ENCODE measurements around the gene FTCD.
"Not testable (repeated sequence)": the region's sequence is repeated elsewhere in the genome, so short reads cannot be mapped to it uniquely, and the experiment has no call there.

The FTCD gene

DNA sequence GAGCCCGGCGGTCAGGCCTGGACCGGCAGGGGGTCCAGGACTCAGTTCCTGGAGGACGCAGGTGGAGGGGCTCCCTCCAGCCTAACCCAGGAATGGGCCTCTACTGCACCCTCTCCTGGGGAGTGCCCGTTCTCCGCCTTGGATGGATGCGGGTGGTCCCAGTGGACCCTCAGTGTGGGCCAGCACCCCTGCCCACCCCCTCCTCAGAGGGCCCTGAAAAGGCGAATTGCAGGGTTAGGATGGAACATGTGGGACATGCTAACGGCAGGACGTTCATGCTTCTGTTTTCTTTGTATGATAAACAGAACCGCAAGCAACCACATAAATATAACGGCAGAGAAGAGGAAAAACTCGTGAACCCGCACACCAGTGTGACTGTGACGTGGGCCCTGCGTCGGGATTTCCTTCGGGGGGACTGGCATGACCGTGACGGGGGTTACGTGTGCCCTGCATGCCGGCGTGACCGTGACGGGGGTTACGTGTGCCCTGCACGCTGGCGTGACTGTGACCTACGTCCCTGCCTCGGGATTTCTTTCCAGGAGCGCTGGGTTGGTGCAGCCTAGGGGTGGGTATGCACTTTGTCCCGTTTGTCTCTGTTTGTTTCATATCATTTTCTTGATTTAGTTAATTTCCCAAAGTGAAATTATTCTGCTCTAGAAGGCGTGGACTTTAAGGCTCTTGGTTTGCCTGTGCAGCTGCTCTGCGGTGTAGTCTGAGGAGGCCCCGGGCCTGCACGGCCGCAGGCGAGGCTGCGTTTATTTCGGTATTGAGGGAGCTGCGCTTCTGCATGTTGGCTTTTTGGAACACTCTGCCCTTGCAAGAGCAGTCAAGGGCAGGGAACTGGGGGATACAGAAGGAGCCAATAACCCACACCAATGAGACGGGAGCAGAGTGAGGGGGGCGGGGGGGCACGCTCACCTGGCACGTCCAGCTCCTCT lies 3.1 kb downstream of the FTCD start:
- DNase-seq = no peak

DNA sequence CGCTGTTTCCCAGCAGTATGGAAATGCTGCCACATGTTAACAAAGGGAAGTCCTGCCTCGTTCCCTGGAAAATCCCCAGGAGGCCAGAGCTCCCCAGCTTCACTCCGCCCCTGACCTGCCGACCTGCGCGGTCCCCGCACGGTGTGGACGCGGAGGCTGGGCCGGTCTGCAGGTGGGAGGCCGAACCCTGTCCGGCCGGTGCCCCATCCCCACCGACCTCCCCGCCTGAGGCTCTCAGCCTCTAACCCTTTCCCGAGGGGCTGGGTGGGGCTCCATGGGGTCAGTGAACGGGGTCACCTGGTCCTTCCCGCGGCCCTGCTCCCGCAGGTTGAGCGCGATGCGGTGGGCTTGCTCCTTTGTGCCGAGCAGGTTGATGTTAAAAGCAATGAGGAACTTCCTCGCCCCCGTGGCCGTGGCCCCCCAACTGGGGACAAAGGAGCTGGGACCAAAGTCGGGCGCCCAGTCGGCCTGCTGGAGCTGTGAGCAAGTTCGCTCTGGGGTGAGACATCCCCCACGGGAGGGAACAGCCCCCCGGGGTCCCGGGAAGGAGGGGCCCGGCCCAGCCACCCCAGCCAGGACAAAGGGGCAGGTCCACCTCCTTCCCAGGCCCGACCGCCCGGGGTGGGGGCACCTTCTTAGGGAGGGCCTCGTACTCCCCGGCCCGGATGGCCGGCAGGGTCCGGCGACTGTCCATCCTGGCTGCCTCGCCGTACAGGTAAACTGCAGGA lies 4.0 kb downstream of the FTCD start:
- no peak for DNase-seq

DNA sequence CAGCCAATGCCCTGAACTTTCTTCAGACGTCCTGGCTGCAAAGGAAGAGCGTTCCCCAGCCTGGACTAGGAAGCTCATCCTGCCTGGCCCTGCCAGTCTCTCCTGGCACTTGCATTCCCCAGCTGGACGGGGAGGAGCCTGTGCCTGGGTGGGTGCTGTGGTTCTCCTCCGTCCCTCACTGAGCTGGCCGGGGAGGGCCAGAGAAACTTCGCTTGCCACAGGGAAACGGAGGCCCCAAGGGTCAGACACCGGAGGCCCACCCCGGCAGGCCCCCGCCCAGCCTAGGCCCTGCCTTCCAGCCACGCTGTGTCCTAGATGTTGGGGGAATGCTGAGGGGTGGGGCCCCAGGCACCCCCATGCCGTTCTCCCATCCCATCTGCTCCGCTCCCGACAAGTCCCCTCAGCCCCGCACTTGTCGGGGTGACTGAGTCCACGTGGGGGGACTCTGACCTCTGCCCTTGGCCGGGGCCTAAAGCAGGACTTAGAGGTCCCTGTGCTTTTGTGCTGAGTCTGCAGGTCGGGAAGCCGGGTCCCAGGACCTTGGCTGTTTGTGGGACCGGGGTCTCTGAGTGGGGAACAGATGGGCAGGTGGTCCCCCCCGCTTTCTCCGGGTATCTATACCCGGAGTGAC lies 4.8 kb downstream of the FTCD start:
- DNase-seq = no peak

DNA sequence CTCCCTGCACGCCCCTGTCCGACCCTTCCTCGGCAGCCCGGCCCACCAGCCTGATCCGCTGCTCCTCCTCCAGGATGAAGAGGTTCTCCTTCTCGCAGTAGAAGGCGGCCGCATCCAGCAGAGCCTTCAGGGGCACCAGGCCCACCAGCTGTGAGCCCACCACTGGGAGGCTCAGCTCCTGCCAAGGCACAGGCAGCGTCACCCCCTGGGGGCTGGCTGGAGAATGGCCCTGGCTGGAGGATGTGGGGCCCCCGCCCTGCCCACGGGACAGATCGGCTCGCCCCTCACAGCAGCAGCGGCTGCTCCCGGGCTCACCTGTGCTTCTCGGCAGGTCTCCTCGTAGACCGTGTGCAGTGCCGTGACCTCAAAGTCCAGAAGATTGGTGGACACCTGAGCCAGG lies 5.3 kb downstream of the FTCD start:
- no peak for DNase-seq

DNA sequence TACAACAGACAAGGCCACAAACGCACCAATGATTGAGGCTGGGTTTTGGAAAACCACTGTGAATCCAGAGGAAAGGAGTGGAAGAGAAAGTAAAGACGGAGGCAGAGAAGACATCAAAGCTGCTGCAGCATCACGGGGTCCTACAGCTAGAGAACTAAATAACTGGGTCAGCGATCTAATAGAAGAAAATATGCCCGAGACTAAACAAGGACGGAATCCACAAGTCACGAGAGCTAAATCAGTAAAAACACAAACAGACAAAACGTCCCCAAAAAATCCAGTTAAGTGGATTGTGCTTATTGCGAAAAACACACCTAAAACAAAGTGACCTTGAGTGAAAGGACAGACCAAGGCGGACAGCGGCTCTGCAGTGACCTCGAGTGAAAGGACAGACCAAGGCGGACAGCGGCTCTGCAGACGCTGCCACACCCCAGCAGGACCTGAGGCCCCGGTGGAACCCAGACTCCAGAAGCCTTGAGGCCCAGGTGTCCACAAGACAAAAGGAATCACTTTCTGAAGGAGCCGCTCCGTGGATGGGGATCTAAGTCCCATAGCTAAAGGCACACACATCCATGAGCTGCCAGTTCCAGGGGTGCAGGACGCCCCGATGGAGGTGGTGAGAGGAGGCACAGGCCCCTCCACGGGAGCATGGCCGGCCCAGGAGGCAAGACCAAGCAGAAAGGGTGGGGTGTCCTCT lies 6.0 kb downstream of the FTCD start:
- DNase-seq = no peak

DNA sequence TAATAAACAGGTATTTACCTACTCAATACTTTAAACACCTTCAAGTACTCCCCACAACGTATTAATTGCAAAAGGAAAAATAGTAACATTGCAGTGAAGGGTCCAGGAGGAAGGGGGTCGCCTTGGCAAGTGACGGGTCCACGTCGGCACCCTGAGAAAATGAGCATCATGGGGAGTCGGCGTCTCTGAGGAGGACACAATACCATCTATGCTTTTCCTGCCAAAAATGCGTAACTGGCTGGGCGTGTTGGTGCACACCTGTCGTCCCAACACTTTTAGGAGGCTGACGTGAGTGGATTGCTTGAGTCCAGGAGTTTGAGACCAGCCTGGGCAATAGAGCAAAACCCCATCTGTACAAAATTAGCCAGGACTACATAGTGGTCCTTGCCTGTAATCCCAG lies 7.3 kb downstream of the FTCD start:
- no peak for DNase-seq

DNA sequence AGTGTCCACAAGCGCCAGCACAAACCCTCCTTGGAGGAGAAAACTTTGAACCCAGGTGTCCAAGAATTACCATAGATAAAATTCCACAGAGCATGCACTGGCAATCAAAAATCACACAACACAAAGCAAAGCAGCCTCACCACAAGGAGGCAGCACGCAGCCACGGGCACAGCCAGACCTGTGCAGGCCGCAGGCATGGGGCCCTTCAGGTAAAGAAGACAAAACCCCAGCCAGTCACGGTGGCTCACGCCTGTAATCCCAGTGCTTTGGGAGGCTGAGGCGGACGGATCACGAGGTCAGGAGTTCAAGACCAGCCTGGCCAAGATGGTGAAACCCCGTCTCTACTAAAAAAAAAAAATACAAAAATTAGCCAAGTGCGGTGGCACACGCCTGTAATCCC lies 8.0 kb downstream of the FTCD start:
- DNase-seq = peak; percentile 41

DNA sequence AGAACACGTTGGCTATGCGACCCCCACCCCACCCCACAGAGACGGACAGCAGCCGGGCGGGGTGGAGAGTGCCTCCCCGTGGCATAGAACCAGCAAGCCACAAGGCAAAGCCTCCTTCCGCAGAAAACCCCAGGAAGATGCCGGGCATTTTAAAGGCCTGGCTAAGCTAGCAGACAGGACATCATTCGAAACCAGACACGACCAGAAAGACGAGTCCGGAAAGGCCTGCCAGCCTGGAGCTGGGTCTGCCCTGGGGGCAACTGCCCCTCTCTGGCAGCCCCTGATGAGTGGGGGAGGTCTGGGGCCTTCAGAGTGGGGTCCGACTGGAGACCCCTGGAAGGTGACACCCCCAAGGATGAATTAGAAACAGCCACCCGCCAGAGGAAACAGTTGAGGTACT lies 8.5 kb downstream of the FTCD start:
- DNase-seq = no peak

DNA sequence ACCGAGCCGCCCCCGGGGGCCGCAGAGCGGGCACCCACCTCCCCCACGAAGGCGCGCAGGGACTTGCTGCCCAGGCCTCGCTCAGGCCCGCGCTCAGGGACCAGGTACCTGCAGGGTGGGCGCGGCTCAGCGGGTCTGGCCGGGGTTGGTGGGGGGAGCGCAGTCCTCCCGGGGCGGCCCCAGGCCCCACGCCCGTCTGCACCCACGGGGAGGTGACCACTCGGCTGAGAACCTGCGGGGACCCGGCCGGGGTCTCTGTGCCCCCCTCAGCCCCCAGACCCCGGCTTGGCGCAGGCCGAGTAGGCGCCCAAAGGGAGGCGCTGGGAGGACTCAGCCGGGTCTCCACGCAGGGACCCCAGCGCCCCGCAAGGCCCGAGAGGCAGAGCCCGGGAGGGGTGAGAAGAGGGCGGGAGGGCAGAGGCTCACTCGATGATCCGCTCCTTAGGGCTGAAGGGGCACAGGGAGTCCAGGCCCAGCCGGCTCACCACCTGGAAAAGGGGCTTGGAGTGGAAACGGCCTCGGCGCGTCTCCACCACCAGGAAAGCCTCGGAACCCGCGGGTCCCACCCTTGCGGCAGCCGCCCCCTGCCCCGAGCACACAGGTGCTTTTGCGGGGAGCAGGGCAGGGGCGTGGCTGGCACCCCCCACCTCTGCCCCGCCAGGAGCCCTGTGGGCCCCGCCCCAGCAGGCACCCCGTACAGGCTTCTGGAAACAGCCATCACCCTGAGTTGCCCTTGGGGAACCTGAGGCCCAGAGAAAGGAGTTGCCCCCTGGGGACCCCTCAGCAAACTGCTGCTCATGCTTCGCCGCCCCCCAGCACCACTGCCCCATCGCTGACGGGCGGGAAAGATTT lies 9.3 kb downstream of the FTCD start:
- no peak for DNase-seq

DNA sequence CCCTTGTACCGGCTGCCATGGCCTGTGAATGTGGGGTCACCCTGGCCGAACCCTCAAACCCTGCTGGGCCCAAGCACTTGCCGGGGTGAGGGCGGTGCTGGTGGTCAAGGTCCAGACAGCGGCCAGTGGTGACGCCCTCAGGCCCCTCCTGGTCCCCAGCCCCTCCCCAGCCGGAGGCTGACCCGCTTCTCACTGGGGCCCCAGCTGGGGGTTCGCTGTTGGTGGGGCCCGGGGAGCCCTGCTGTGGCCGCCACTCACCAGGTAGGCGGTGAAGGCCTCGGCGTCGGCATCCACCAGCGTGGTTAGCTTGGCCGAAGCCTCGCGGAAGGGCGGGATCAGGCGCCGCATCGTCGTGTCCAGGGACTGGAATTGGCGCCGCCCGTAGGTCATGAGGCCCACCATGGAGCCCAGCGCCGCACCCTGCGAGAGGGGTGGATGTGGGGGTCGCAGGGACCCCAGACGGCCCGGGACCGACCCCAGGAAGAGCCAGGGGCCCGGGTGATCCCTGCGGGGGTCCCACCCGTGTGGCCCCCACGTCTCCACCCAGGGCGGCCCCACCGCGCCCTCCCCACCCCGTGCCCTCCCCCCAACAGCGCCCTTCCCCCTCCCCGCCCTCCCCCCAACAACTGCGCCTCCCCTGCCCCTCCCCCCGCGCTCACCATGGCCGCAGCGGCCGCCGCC lies 10.1 kb downstream of the FTCD start:
- no peak for DNase-seq

DNA sequence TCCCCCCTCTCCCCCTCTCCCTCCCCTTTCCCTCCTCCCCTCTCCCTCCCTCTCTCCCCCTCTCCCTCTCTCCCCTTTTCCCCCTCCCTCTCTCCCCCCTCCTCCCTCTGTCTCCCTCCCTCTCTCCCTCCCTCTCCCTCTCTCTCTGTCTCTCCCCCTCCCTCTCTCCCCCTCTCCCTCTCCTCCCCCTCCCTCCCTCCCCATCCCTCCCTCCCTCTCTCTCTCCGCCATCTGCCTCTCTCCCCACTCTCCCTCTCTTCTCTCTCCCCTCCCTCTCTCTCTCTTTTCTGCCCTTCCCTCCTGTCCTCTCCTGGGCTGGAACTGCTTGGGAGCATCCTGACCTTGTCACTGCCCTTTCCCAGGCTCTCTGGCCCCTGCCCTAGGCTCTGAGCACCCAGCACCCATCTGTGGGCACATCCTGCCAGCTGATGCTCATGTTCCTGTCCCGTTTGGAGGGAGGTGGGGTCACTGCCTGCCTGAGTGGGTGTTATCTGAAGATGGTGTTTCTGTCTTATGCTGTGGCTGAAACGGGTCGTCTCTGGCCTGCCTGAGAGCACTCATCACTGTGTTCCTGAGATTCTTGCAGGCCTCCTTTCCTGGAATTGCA lies 10.8 kb downstream of the FTCD start:
- no peak for DNase-seq

DNA sequence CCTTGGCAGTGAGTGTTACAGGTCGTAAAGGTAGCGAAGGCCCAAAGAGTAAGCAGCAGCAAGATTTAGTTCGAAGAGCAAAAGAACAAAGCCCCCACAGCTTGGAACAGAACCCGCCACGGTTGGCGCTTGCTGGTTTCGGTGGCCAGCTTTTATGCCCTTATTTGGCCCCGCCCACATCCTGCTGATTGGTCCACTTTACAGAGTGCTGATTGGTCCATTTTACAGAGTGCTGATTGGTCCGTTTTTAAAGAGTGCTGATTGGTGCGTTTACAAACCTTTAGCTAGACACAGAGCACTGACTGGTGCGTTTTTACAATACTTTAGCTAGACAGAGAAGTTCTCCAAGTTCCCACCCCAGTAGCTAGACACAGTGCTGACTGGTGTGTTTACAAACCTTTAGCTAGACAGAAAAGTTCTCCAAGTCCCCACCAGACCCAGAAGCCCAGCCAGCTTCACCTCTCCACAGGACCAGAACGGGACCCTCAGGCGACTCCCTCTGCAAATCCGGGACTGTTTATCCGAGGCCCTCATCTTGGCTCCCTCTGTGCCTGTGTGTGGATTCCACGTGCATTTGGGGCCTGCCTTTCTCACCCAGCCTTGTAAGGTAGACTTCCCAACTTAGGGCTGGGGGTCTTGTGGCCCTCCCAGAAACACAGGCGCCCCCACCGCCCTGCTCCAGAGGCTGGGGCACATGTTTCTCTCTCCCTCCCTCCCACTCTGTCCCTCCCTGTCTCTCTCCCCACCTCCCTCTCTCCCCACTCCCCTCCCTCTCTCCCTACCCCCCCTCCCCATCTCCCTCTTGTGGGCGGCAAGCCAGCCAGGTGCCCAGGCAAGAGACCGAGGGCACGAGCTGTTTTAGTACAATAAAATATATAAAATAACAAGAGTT lies 12.6 kb downstream of the FTCD start:
- DNase-seq = no peak

DNA sequence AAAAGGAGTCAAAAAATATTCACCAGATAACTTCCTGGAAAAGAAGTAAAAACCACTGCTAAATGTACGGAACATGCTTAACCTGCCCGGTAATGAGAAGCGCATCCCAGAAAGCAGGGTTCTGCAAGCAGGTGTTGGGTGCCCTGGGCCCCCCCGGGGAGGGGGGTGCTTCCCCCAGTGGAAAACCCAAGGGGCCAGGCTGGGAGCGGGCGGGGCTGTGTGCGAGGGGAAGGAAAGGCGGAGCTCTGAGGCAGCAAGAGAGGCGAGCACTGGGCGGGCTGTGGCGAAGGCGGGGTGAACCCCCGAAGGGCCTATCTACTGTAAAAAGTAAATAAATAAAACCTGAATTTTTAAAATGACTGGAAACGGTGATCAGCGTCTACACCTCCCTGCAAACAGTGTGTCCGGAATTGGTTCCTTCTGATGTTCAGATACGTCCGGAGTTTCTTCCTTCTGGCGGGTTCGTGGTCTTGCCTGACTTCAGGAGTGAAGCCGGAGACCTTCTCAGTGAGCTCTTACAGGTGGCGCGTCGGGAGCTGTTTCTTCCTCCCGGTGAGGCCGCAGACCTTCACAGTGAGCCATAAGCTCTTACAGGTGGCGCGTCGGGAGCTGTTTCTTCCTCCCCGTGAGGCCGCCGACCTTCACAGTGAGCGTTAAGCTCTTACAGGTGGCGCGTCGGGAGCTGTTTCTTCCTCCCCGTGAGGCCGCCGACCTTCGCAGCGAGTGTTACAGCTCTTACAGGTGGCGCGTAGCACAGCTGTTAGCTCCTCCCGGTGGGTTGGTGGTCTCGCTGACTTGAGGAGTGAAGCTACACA lies 13.4 kb downstream of the FTCD start:
- DNase-seq = no peak

DNA sequence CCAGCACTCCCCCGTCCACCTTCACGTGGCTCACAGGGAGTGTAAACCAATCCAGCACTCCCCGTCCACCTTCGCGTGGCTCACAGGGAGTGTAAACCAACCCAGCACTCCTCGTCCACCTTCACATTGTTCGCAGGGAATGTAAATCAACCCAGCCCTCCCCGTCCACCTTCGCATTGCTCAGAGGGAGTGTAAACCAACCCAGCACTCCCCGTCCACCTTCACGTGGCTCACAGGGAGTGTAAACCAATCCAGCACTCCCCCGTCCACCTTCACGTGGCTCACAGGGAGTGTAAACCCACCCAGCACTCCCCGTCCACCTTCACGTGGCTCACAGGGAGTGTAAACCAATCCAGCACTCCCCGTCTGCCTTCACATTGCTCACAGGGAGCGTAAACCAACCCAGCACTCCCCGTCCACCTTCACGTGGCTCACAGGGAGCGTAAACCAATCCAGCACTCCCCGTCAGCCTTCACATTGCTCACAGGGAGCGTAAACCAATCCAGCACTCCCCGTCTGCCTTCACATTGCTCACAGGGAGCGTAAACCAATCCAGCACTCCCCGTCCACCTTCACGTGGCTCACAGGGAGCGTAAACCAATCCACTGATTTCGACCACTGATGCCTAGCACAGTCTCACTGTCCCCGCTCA lies 14.9 kb downstream of the FTCD start:
- DNase-seq = not testable (repeated sequence)

DNA sequence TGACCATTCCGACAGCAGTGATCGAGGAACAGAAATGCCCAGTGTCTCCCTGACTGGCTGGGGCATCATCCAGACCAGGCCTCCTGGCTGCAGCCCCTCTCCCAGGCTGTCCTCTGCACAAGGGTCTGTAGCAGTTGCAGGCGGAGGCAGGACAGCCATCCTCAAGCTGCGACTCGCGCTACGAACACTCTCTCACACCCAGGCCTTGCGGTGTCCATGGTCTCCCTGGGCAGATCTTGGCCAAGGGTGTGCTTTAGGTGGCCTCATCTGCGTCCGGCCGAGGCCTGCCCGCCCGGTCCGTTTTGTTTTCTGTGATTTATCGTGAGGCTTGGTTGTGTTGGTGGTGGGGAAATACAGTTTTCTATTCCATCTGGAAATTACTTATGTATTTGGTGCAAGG lies 15.7 kb downstream of the FTCD start:
- DNase-seq = no peak

DNA sequence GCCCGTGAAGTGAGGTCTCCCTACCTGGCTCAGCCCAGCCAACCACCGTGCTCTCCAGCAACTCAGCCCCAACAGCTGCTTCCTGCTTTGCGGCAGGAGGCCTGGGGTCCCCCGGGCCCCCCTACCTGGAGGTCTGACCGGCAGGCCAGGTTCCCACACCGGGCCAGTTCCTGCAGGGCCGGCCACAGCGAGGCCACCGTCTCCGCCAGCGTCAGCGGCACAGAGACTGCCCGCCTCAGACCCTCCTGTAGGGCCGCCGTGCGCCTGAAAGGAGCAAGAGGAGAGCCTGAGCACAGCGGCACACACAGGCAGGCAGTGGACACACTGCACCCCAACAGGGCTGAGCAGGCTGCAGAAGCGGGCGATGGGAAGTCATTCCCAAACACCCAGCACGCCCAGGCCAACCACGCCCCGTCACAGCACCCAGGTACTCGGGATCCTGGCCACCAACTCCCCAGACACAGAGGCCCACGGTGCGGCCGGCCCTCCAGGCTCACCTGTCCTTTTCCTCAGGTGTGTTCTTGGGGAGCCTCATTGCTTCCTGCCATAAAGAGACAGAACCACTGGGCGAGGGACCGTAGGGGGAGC lies 16.9 kb downstream of the FTCD start:
- DNase-seq = no peak

DNA sequence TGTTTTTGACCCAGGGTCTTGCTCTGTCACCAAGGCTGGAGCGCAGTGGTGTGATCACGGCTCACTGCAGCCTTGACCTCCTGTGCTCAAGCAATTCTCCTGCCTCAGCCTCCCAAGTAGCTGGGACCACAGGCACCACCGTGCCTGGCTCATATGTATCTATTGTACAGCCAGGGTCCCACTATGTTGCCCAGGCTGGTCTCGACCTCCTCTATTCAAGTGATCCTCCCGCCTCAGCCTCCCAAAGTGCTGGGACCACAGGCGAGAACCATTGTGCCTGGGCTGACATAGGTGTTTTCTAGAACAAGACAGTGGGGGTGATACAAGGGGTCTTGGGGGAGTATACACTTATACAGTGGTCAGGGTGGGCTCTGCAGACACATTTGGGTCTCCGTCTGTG lies 17.5 kb downstream of the FTCD start:
- no peak for DNase-seq

DNA sequence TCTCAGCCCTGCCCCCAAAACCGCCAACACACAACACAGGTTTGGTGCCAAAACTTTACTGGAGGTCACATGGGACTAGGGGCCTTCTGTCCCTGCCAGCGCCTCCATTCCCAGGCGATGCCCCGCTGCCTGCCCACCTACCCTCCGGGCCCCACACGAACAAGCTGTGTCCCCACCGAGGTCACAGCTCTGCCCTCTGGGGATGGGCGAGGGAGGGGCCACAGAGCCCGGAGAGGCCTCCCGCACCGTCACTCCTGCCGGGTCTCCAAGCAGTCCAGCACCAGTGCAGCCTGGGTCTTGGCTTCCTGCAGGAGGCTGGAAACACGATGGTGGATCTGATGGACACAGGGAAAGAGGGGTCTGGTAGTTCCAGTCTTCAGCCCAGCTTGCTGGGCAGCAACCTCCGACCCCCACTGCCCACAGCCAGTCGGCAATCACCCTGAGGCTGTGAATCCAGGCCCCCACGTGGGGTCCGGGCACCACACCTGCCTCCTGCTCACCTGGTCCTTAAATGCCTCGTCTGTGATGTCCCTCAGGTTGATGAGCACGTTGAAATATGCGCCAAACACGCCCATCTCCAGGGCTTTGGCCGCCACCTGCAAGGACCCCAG lies 18.5 kb downstream of the FTCD start:
- DNase-seq = no peak

Measured in NCI-H1436 (cell line).